ENCODE results near the gene PRRT4.

DNA sequence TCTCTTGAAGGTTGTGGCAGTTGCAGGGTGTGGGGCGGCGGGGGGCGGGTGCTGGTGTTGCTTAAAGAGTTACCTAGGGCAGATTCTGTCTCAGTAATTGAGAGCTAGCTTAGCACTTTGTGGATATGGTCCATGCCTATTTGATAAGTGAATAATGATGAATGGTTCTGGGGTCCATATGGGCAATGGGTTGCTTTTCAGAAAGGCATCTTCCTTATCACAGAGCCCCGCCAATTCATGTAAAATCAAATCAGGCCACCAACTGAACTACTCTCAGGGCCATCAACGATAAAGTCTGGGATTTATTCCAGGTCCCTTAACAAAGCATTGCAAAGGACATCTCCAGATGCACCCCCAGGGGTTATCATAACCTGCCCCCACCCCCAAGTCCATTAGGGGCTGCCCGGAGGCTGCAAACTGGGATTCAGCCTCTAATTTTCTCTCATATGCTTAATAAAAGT lies 1.8 kb upstream of the PRRT4 start:
- TF ChIP-seq, protein P1, sequence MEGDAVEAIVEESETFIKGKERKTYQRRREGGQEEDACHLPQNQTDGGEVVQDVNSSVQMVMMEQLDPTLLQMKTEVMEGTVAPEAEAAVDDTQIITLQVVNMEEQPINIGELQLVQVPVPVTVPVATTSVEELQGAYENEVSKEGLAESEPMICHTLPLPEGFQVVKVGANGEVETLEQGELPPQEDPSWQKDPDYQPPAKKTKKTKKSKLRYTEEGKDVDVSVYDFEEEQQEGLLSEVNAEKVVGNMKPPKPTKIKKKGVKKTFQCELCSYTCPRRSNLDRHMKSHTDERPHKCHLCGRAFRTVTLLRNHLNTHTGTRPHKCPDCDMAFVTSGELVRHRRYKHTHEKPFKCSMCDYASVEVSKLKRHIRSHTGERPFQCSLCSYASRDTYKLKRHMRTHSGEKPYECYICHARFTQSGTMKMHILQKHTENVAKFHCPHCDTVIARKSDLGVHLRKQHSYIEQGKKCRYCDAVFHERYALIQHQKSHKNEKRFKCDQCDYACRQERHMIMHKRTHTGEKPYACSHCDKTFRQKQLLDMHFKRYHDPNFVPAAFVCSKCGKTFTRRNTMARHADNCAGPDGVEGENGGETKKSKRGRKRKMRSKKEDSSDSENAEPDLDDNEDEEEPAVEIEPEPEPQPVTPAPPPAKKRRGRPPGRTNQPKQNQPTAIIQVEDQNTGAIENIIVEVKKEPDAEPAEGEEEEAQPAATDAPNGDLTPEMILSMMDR (optimal IDR thresholded peaks at IDR 0.05 in 1 of 3, IDR thresholded peaks at IDR 0.05 in 1 of 3, conservative IDR thresholded peaks at IDR 0.05 in 1 of 3; ENCODE audit: extremely low read depth in 1 of 3, insufficient read depth in 2 of 3, low read length in 3 of 3): no peak
- no peak for TF ChIP-seq EZH2 (IDR thresholded peaks at IDR 0.05; ENCODE audit: low read length)
